ENCODE data around the gene MGAT4C.

DNA sequence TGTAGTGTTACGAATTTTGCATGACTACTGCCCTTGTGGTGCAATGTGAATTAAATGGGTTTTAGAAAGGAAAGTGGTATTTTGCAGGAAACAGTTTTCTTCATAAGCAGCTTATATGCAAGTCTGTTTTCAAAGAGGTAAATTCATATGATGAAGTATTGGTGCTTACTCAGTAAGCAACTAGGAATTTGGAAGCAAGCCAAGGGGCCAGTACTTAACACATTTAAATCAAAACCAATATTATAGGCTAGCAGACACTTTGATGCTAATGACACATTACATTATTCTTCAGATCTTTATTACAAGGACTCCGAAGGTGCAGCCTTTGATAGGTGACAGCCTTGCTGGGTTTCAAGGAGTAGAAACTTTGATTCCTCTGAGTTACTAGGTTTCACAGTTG, 23.1 kb downstream of the MGAT4C start:
- TF ChIP-seq, protein P1, sequence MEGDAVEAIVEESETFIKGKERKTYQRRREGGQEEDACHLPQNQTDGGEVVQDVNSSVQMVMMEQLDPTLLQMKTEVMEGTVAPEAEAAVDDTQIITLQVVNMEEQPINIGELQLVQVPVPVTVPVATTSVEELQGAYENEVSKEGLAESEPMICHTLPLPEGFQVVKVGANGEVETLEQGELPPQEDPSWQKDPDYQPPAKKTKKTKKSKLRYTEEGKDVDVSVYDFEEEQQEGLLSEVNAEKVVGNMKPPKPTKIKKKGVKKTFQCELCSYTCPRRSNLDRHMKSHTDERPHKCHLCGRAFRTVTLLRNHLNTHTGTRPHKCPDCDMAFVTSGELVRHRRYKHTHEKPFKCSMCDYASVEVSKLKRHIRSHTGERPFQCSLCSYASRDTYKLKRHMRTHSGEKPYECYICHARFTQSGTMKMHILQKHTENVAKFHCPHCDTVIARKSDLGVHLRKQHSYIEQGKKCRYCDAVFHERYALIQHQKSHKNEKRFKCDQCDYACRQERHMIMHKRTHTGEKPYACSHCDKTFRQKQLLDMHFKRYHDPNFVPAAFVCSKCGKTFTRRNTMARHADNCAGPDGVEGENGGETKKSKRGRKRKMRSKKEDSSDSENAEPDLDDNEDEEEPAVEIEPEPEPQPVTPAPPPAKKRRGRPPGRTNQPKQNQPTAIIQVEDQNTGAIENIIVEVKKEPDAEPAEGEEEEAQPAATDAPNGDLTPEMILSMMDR (optimal IDR thresholded peaks at IDR 0.05 in 1 of 3, IDR thresholded peaks at IDR 0.05 in 1 of 3, conservative IDR thresholded peaks at IDR 0.05 in 1 of 3; ENCODE audit: extremely low read depth in 1 of 3, insufficient read depth in 2 of 3, low read length in 3 of 3) = no peak
- no peak for TF ChIP-seq EZH2 (IDR thresholded peaks at IDR 0.05; ENCODE audit: low read length)
